ENCODE data around the gene DHX38.

DNA sequence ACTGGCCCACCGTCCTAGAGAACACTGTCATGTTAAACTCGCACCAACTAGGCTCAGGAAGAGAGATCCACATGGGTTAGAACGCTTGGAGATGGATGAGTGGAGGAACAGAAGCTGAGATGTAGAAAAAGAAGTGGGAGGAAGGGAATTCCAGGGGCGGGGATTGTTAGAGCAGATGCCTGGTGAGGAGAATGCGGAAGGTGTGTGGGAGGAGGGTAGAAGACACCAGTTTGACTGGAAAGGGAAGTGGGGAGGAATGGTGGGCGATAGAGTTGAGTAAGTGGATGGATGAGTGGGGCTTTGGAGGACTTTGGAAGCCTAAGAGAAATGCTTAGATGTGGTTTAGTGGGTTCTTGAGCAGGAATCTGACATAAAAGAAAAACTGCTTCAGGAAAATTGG lies 37.4 kb downstream of the DHX38 start:
- TF ChIP-seq CTCF (IDR thresholded peaks at IDR 0.05 in 2 of 3, conservative IDR thresholded peaks at IDR 0.05 in 1 of 3; ENCODE audit: borderline replicate concordance in 1 of 3, insufficient read depth in 1 of 3, low read depth in 2 of 3, low read length in 2 of 3) (no peak), CBX3 (IDR thresholded peaks at IDR 0.05; ENCODE audit: low read depth) (no peak), CEBPB (IDR thresholded peaks at IDR 0.05; ENCODE audit: low read depth) (no peak), SIN3A (IDR thresholded peaks at IDR 0.05; ENCODE audit: low read depth) (no peak), SRF (IDR thresholded peaks at IDR 0.05; ENCODE audit: low read depth) (no peak), YY1 (IDR thresholded peaks at IDR 0.05; ENCODE audit: extremely low read depth, insufficient replicate concordance, low read depth, low read length) (no peak), EZH2phosphoT487 (IDR thresholded peaks at IDR 0.05; ENCODE audit: borderline replicate concordance) (no peak), POLR2A (IDR thresholded peaks at IDR 0.05; ENCODE audit: borderline replicate concordance, extremely low read depth, insufficient read depth, insufficient read length) (no peak)
- TF ChIP-seq, protein P1, sequence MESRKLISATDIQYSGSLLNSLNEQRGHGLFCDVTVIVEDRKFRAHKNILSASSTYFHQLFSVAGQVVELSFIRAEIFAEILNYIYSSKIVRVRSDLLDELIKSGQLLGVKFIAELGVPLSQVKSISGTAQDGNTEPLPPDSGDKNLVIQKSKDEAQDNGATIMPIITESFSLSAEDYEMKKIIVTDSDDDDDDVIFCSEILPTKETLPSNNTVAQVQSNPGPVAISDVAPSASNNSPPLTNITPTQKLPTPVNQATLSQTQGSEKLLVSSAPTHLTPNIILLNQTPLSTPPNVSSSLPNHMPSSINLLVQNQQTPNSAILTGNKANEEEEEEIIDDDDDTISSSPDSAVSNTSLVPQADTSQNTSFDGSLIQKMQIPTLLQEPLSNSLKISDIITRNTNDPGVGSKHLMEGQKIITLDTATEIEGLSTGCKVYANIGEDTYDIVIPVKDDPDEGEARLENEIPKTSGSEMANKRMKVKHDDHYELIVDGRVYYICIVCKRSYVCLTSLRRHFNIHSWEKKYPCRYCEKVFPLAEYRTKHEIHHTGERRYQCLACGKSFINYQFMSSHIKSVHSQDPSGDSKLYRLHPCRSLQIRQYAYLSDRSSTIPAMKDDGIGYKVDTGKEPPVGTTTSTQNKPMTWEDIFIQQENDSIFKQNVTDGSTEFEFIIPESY (IDR thresholded peaks at IDR 0.05; ENCODE audit: extremely low read depth, insufficient replicate concordance, low read length) = no peak

Measured in HCT116 (cell line).